Measurements from ENCODE around the gene PLXNA4.

- TF ChIP-seq POLR2A (IDR thresholded peaks at IDR 0.05) (no peak), CTCF (IDR thresholded peaks at IDR 0.05) (no peak)
These were observed 120.9 kb downstream of the PLXNA4 start for GRCh38 chr7:132455378-132455777.

All from vagina (tissue), 2 donors.